GM15510 (cell line): Measurements from ENCODE around the gene CLDN4.

ENCODE experiments used
- POLR2A ChIP-seq: IDR thresholded peaks from 3 replicates; pipeline ENCODE4 v1.6.1; 2011; ENCODE audit warnings: borderline replicate concordance; ENCODE audit not compliant: insufficient read length; ENCODE audit errors: extremely low read depth

The CLDN4 gene

GRCh38 chr7:73823257-73823656 is 7.5 kb upstream of the CLDN4 start:
- no peak for TF ChIP-seq POLR2A

DNA sequence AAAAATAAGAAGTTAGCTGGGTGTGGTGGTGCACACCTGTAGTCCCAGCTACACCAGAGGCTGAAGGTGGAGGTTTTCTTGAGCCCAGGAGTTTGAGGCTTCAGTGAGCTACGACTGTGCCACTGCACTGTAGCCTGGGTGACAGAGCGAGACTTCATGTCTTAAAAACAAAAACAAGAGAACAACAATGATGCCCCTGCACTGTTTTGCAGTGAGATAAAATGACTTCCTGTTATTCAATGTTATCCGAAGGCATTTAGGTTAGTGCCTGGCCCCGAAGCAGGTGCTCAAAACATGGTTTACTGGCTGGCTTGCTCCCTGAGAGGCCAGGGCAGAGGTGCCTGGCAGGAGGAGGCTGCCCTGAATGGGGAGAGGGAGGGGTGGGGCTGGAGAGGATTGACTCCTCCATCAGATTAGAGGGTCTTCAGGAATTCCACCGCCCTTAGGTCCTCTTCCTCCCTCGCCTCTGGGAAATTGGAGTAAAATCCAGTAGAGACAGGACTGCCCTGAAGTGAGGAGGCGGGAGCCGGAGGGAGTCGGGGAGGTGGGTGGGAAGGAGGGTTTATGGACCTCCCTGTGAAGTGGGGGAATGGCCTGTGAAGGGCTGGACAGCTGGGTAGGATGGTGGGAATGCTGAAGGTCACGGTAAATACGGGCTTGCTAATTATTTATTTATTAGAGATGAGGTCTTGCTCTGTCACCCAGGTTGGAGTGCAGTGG is 6.8 kb upstream of the CLDN4 start:
- no peak for TF ChIP-seq POLR2A

GRCh38 chr7:73824986-73825385 is 5.8 kb upstream of the CLDN4 start:
- no peak for TF ChIP-seq POLR2A

DNA sequence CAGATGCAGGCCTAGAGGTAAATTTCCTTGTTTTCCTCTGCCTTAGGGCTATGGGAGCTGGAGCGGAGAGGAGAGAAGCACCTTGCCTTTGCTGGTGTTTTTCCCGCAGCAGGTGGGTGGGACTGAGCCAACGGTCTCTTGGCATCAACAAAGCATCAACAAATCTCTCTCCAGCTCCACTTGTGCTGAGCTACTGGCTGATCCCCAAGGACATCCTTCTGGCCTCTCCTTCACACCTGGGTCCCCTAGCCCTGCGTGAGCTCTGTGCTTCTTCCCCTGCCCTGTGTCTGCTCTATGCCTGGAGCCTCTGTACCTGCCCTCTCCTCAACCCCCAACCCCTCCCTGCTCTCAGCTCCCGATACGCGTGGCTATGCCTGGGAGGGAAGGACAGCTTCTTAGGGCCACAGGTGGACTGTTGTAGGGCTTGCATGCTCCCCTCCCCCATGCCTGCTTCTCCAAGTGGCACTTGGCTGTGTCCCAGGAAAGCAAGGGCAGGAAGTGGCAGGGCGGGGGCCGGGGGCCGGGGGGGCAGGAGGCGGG is 3.2 kb upstream of the CLDN4 start:
- TF ChIP-seq POLR2A, result no peak

- no peak for TF ChIP-seq POLR2A
Measured at GRCh38 chr7:73828107-73828803, 2.5 kb upstream of the CLDN4 start.

DNA sequence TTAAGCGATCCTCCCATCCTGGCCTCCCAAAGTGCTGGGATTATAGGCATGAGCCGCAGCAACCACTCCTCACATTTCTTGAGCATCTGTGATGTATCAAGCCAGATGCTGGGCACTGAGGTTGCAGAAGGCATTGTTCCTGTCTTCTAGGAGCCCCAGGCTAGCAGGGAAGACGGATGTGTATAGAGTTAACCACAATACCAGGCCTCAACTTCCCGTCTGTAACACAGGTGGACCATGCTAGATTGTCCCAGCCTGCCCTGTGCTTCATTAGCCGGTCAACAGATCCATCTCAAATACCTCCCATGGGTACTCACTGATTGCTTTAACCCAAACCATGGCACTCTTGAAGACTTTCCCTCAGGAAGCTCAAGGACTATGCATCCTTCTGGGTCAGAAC is 1.8 kb upstream of the CLDN4 start:
- no peak for TF ChIP-seq POLR2A

DNA sequence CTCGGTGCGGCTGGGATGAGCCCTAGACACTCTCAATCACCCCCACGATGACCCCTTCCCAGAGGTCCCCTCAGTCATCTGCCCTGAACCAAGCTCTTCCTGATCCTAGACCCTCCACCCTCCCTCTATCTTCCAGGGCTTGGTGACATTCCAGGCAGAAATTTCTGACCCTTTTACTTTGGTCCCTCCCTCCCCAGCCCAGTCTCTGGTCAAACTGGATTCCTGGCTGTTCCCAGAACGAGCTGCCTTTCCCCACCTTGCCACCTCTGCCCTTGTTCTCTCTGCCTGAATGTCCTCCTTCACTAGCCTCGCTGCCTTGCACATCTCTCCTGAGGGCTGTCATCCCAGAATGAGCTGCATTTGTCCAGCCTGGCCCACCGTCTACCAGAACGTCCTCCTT is 1.3 kb upstream of the CLDN4 start:
- no peak for TF ChIP-seq POLR2A

- TF ChIP-seq POLR2A, result no peak
Measured at GRCh38 chr7:73829921-73830680, 695 bp upstream of the CLDN4 start.

DNA sequence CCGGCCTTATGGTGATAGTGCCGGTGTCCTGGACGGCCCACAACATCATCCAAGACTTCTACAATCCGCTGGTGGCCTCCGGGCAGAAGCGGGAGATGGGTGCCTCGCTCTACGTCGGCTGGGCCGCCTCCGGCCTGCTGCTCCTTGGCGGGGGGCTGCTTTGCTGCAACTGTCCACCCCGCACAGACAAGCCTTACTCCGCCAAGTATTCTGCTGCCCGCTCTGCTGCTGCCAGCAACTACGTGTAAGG is 713 bp downstream of the CLDN4 start:
- no peak for TF ChIP-seq POLR2A

- TF ChIP-seq POLR2A, result no peak
Measured at GRCh38 chr7:73831834-73832651, 1.2 kb downstream of the CLDN4 start.

DNA sequence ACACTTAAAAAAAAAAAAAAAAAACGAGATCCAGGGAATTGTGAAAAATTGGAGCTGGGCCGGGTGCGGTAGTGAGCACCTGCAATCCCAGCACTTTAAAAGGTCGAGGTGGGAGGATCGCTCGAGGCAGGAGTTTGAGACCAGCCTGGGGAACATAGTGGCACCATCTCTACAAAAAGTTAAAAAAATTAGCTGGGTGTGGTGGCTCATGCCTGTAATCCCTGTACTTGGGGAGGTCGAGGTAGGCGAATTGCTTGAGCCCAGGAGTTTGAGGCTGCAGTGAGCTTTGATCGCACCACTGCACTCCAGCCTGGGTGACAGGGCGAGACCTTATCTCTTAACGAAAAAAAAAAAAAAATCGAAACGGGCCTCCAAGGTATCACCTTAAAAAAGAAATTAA is 2.0 kb downstream of the CLDN4 start:
- TF ChIP-seq POLR2A, result no peak

- no peak for TF ChIP-seq POLR2A
Measured at GRCh38 chr7:73833251-73833919, 2.6 kb downstream of the CLDN4 start.

DNA sequence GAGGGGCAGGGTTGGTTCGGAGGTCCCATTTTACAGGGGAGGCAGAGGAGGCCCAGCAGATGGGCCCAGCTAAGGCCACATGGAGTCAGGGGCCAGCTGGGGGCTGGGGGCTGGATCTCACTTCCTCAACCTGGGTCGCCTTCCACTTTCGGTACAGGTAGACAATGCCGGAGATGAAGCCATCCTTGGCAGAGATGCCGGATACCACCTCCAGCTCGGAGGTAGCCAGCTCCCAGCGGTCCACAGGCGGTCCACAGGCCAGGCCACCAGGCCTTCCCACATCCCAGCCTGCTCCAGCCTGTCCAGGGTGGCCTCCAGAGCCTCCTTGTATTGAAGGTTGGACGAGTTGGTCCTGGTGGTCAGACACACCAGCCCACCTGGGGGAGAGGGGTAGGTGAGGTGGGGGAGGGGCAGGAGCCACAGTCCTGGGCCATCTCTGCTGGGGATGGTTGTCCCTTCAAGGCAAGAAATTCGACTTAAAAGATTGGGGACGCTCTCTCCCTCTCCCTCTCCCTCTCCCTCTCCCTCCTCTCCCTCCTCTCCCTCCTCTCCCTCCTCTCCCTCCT is 3.9 kb downstream of the CLDN4 start:
- no peak for TF ChIP-seq POLR2A

GRCh38 chr7:73838642-73839041 is 7.8 kb downstream of the CLDN4 start:
- no peak for TF ChIP-seq POLR2A

GRCh38 chr7:73839290-73839689 is 8.5 kb downstream of the CLDN4 start:
- no peak for TF ChIP-seq POLR2A
